Neuronal stem cell (in vitro differentiated cells): Measurements from ENCODE around the gene CNTF.
A peak's percentile ranks its signal among the peaks of the same experiment; 100 is the strongest.

Experiments used
- DNase-seq: peaks from one replicate; pipeline ENCODE4 v3.0.0-alpha.2; 2013; ENCODE audit warnings: low spot score
- H2AFZ ChIP-seq: one replicate; pipeline ENCODE4 v1.6.1; 2013; ENCODE audit warnings: mild to moderate bottlenecking, low read length, inconsistent platforms
- H2AK5ac ChIP-seq: 2 replicates; pipeline ENCODE4 v1.6.1; 2013; ENCODE audit warnings: low read depth, mild to moderate bottlenecking, inconsistent platforms, low read length, moderate library complexity, mixed read lengths
- H2BK120ac ChIP-seq: 2 replicates; pipeline ENCODE4 v1.6.1; 2013; ENCODE audit warnings: low read depth, mild to moderate bottlenecking, inconsistent platforms, low read length, moderate library complexity, mixed read lengths
- H2BK12ac ChIP-seq: one replicate; pipeline ENCODE4 v1.6.1; 2013; ENCODE audit warnings: low read length, inconsistent platforms
- H2BK15ac ChIP-seq: 2 replicates; pipeline ENCODE4 v1.6.1; 2013; ENCODE audit warnings: mild to moderate bottlenecking, low read length, inconsistent platforms, mixed read lengths
- H2BK5ac ChIP-seq: one replicate; pipeline ENCODE4 v1.6.1; 2013; ENCODE audit warnings: inconsistent platforms, mild to moderate bottlenecking, low read length, moderate library complexity
- H3K14ac ChIP-seq: one replicate; pipeline ENCODE4 v1.6.1; 2013; ENCODE audit warnings: low read length, inconsistent platforms
- H3K18ac ChIP-seq: 2 replicates; pipeline ENCODE4 v1.6.1; 2013; ENCODE audit warnings: low read length, inconsistent platforms
- H3K23ac ChIP-seq: 2 replicates; pipeline ENCODE4 v1.6.1; 2013; ENCODE audit warnings: low read depth, mild to moderate bottlenecking, mixed read lengths, low read length, inconsistent platforms; ENCODE audit not compliant: poor library complexity
- H3K27ac ChIP-seq: replicated peaks from 3 replicates; pipeline ENCODE4 v1.5.1; 2013; ENCODE audit warnings: low read length, inconsistent platforms
- H3K27me3 ChIP-seq, 3 experiments: 2 replicates each; pipeline ENCODE4 v1.6.1; 2013; ENCODE audit warnings: low read length in 3 of 3, mild to moderate bottlenecking in 2 of 3, inconsistent platforms in 1 of 3, low read depth in 1 of 3, mixed read lengths in 1 of 3, moderate library complexity in 1 of 3; ENCODE audit not compliant: control insufficient read depth in 3 of 3, insufficient read depth in 3 of 3
- H3K36me3 ChIP-seq, 2 donors: replicated peaks in 1 of 2; 2 replicates each; pipeline ENCODE4 v1.6.1; 2013; ENCODE audit warnings: low read length in 2 of 2; ENCODE audit not compliant: control insufficient read depth in 2 of 2, insufficient read depth in 2 of 2
- H3K4ac ChIP-seq: 2 replicates; pipeline ENCODE4 v1.6.1; 2013; ENCODE audit warnings: inconsistent platforms, mild to moderate bottlenecking, low read length, moderate library complexity
- H3K4me1 ChIP-seq, 2 donors: 1 replicate in 1 of 2; 2 replicates in 1 of 2; pipeline ENCODE4 v1.6.1; 2013; ENCODE audit warnings: low read length in 2 of 2, low read depth in 1 of 2; ENCODE audit not compliant: control insufficient read depth in 2 of 2, insufficient read depth in 1 of 2
- H3K4me2 ChIP-seq: one replicate; pipeline ENCODE4 v1.6.1; 2013; ENCODE audit warnings: mild to moderate bottlenecking, low read length, inconsistent platforms; ENCODE audit not compliant: insufficient read depth, poor library complexity, severe bottlenecking
- H3K4me3 ChIP-seq, 2 donors: 2 replicates each; pipeline ENCODE4 v1.5.1; 2013; ENCODE audit warnings: low read length in 2 of 2, mild to moderate bottlenecking in 2 of 2, inconsistent platforms in 1 of 2, moderate library complexity in 1 of 2
- H3K79me1 ChIP-seq: one replicate; pipeline ENCODE4 v1.6.1; 2013; ENCODE audit warnings: low read depth, mild to moderate bottlenecking, inconsistent platforms, low read length, moderate library complexity
- H3K9ac ChIP-seq: one replicate; pipeline ENCODE4 v1.6.1; 2013; ENCODE audit warnings: mild to moderate bottlenecking, low read depth, low read length, inconsistent platforms; ENCODE audit not compliant: poor library complexity
- H3K9me3 ChIP-seq, 2 donors: replicated peaks in 1 of 2; 2 replicates each; pipeline versions ENCODE3 to v1.6.1; 2013; ENCODE audit warnings: low read length in 2 of 2, mild to moderate bottlenecking in 2 of 2, inconsistent platforms in 1 of 2, low read depth in 1 of 2, mixed read lengths in 1 of 2, moderate library complexity in 1 of 2; ENCODE audit not compliant: control insufficient read depth in 2 of 2, insufficient read depth in 1 of 2
- H4K8ac ChIP-seq: one replicate; pipeline ENCODE4 v1.6.1; 2013; ENCODE audit warnings: low read depth, mild to moderate bottlenecking, inconsistent platforms, low read length, moderate library complexity
- H4K91ac ChIP-seq: one replicate; pipeline ENCODE4 v1.6.1; 2013; ENCODE audit warnings: low read length, low read depth, mild to moderate bottlenecking, inconsistent platforms; ENCODE audit not compliant: poor library complexity
- WGBS, 2 donors: extraction: QIAGEN DNeasy Blood & Tissue Kit; methylation state at CpG; one replicate each; pipeline ENCODE4 v1.1.7; 2013; ENCODE audit warnings: missing lambda C conversion rate in 2 of 2, mixed read lengths in 1 of 2; ENCODE audit not compliant: insufficient read length in 2 of 2, insufficient replicate concordance in 1 of 2; ENCODE audit errors: extremely low coverage in 2 of 2; 5-methylcytosine and 5-hydroxymethylcytosine counted together

CNTF gene

GRCh38 chr11:58654908-58655296 is 32.4 kb downstream of the CNTF start:
- WGBS, 2 donors: no CpG with 5 or more reads among the region's 1 CpG
- Histone ChIP-seq H2BK5ac (no peak overlapping the region), H3K18ac (no peak overlapping the region), H3K9ac (no peak overlapping the region), H3K27ac (no peak overlapping the region), H4K91ac (no peak overlapping the region), H3K36me3 (no peaks in the 10 kb centered on the region), H4K8ac (no peak overlapping the region), H3K4me3 (no peak overlapping the region), H3K14ac (no peak overlapping the region), H3K23ac (no peak overlapping the region), H3K79me1 (no peaks in the 10 kb centered on the region), H2AK5ac (no peak overlapping the region), H2AFZ (no peak overlapping the region), H3K27me3 (no peaks in the 10 kb centered on the region), H3K4me2 (no peak overlapping the region), H3K4ac (no peak overlapping the region), H2BK120ac (no peak overlapping the region), H2BK15ac (no peak overlapping the region), H2BK12ac (no peak overlapping the region), H3K4me1 (peaks cover 0 to 4% of the 10 kb centered on the region in 2 donors), H3K9me3 (no peaks in the 10 kb centered on the region)
- no peak for DNase-seq

- no peak overlapping the region for H4K91ac ChIP-seq
- no peak for DNase-seq
- H3K4me1 ChIP-seq: peaks cover 0 to 4% of the 10 kb centered on the region in 2 donors
- no peak overlapping the region for H3K4me3 ChIP-seq
- H2AK5ac ChIP-seq: no peak overlapping the region
- no peak overlapping the region for H3K9ac ChIP-seq
- H3K23ac ChIP-seq: no peak overlapping the region
- H3K18ac ChIP-seq: no peak overlapping the region
- H3K27me3 ChIP-seq: no peaks in the 10 kb centered on the region
- H3K4ac ChIP-seq: no peak overlapping the region
- no peak overlapping the region for H2BK5ac ChIP-seq
- H3K36me3 ChIP-seq: no peaks in the 10 kb centered on the region
- H2BK12ac ChIP-seq: no peak overlapping the region
- H3K9me3 ChIP-seq: no peaks in the 10 kb centered on the region
- WGBS, 2 donors: no CpG with 5 or more reads among the region's 2 CpGs
- H2BK15ac ChIP-seq: no peak overlapping the region
- H3K27ac ChIP-seq: no peak overlapping the region
- no peak overlapping the region for H2AFZ ChIP-seq
- H2BK120ac ChIP-seq: no peak overlapping the region
- H3K4me2 ChIP-seq: no peak overlapping the region
- no peaks in the 10 kb centered on the region for H3K79me1 ChIP-seq
- no peak overlapping the region for H4K8ac ChIP-seq
- no peak overlapping the region for H3K14ac ChIP-seq
Measured at GRCh38 chr11:58656348-58656747, 33.9 kb downstream of the CNTF start.

- no peak overlapping the region for H3K27ac ChIP-seq
- H3K23ac ChIP-seq: no peak overlapping the region
- H3K79me1 ChIP-seq: no peaks in the 10 kb centered on the region
- H3K4me1 ChIP-seq: no peaks in the 10 kb centered on the region
- H4K91ac ChIP-seq: no peak overlapping the region
- H2AK5ac ChIP-seq: no peak overlapping the region
- no peak overlapping the region for H3K9ac ChIP-seq
- H2BK15ac ChIP-seq: no peak overlapping the region
- no CpG with 5 or more reads among the region's 3 CpGs for WGBS, 2 donors
- H3K9me3 ChIP-seq: no peaks in the 10 kb centered on the region
- no peak overlapping the region for H2BK5ac ChIP-seq
- H3K27me3 ChIP-seq: no peaks in the 10 kb centered on the region
- no peak overlapping the region for H3K4ac ChIP-seq
- H3K4me2 ChIP-seq: no peak overlapping the region
- H2BK120ac ChIP-seq: no peak overlapping the region
- H4K8ac ChIP-seq: no peak overlapping the region
- H3K4me3 ChIP-seq: no peak overlapping the region
- H3K14ac ChIP-seq: no peak overlapping the region
- peak overlapping the region; percentile 5 for H2AFZ ChIP-seq
- no peaks in the 10 kb centered on the region for H3K36me3 ChIP-seq
- H2BK12ac ChIP-seq: no peak overlapping the region
- DNase-seq: no peak
- no peak overlapping the region for H3K18ac ChIP-seq
Measured at GRCh38 chr11:58658623-58659022, 36.2 kb downstream of the CNTF start.

GRCh38 chr11:58659404-58659803 is 36.9 kb downstream of the CNTF start:
- Histone ChIP-seq H3K23ac (no peak overlapping the region), H3K36me3 (no peaks in the 10 kb centered on the region), H3K18ac (no peak overlapping the region), H2BK120ac (no peak overlapping the region), H3K4me1 (no peaks in the 10 kb centered on the region), H4K91ac (no peak overlapping the region), H2BK5ac (no peak overlapping the region), H3K4me2 (no peak overlapping the region), H3K4ac (no peak overlapping the region), H3K27ac (no peak overlapping the region), H3K9ac (no peak overlapping the region), H4K8ac (no peak overlapping the region), H3K27me3 (no peaks in the 10 kb centered on the region), H3K4me3 (no peak overlapping the region), H3K9me3 (no peaks in the 10 kb centered on the region), H2AK5ac (no peak overlapping the region), H2BK15ac (no peak overlapping the region), H2BK12ac (no peak overlapping the region), H3K79me1 (no peaks in the 10 kb centered on the region), H2AFZ (no peak overlapping the region), H3K14ac (no peak overlapping the region)
- WGBS, 2 donors: no CpG with 5 or more reads among the region's 2 CpGs
- no peak for DNase-seq
